SJSA1 (cell line): ENCODE data around the gene TASOR. TPM values are rescaled to one million over a fixed set of nuclear protein-coding genes. Genes with fewer than 3 reads are reported as not detected.
A peak's percentile ranks its signal among the peaks of the same experiment; 100 is the strongest.
"Not testable (repeated sequence)": the region's sequence is repeated elsewhere in the genome, so short reads cannot be mapped to it uniquely, and the experiment has no call there.

Experiments used
- DNase-seq, 2 experiments: peaks; one replicate each; pipeline ENCODE4 v3.0.0-alpha.2; 2015 to 2020; ENCODE audit warnings: low spot score in 2 of 2, low read depth in 1 of 2
- H3K27ac ChIP-seq: fragments of 250-450 bp; sonication (Bioruptor Pico); 2 replicates; pipeline ENCODE4 v1.5.1; 2020; ENCODE audit warnings: mild to moderate bottlenecking, moderate library complexity
- H3K27me3 ChIP-seq: fragments of 250-450 bp; sonication (Bioruptor Pico); replicated peaks from 2 replicates; pipeline ENCODE4 v1.5.1; 2020; ENCODE audit warnings: mild to moderate bottlenecking, moderate library complexity
- H3K36me3 ChIP-seq: fragments of 250-450 bp; sonication (Bioruptor Pico); 2 replicates; pipeline ENCODE4 v1.5.1; 2020; ENCODE audit warnings: mild to moderate bottlenecking
- H3K4me1 ChIP-seq: fragments of 250-450 bp; sonication (Bioruptor Pico); replicated peaks from 2 replicates; pipeline ENCODE4 v1.6.1; 2021; ENCODE audit warnings: mild to moderate bottlenecking
- H3K4me3 ChIP-seq: fragments of 250-450 bp; sonication (Bioruptor Pico); 2 replicates; pipeline ENCODE4 v1.5.1; 2020; ENCODE audit warnings: mild to moderate bottlenecking
- H3K9me3 ChIP-seq: fragments of 250-450 bp; sonication (Bioruptor Pico); replicated peaks from 2 replicates; pipeline ENCODE4 v1.5.1; 2020; ENCODE audit warnings: mild to moderate bottlenecking
- total RNA-seq: library from RNA; depleted of rRNA; stranded (reverse); fragments of >200 nt; shearing (Covaris generic); gene quantifications from 2 replicates; pipeline ENCODE4 v1.2.3, GENCODE V29; 2014; rRNA removed

Gene TASOR, protein sequence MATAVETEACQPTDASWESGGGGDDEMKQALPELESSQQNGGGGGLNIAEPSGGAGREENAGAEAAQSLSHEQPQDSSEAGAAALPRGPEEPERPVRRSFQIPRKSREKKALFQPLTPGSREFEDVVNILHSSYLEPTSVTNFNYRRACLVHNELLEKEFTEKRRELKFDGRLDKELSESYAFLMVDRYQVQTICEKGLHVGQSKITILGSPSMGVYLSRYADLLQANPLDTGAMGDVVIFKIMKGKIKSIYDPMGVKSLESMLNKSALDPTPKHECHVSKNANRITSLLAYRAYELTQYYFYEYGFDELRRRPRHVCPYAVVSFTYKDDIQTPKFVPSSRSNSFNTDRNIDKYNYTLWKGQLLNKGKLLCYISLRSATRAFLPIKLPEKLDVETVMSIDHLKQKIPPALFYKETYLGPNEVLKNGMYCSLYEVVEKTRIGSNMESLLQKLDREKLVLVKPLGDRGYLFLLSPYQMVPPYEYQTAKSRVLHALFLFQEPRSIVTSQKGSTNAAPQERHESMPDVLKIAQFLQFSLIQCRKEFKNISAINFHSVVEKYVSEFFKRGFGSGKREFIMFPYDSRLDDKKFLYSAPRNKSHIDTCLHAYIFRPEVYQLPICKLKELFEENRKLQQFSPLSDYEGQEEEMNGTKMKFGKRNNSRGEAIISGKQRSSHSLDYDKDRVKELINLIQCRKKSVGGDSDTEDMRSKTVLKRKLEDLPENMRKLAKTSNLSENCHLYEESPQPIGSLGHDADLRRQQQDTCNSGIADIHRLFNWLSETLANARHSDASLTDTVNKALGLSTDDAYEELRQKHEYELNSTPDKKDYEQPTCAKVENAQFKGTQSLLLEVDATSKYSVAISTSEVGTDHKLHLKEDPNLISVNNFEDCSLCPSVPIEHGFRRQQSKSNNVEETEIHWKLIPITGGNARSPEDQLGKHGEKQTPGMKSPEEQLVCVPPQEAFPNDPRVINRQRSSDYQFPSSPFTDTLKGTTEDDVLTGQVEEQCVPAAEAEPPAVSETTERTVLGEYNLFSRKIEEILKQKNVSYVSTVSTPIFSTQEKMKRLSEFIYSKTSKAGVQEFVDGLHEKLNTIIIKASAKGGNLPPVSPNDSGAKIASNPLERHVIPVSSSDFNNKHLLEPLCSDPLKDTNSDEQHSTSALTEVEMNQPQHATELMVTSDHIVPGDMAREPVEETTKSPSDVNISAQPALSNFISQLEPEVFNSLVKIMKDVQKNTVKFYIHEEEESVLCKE (N-terminal part only)
- 18.9 and 23.7 TPM in 2 replicates for total RNA-seq

DNA sequence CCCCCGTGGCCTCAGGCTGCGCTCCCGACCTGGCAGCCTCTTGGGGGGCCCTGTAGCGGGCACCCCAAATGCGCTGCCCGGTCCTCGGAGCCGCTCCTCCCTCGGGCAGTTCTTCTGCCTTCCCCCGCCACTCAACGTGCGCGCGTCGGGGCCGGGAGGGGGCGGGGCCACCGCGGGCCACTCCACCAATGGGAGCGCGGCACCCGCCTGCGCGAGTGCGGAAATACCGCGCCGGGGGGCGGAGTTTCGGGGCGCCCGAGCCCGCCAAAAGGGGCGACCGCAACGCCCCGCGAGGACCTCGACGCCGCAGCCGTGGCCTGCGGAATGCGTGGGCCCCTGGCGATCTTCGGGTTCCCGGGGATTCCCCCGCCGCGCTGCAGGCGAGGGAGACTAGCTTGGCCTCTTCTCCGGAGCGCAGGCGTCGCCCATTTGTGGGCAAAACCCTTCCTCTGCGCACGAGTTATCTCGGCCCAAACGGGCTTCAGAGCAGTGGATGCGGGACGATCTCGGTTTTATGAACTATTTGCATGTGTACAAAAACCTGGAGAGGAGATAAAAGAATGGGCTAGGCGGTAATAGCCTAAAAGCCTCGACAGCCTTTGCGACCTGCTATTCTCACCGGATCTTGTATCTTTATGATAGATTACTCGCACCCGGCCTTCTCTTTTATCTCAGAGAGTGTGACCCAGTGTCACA, at the start of gene TASOR:
TSS of gene TASOR (minus strand) at position 144 of the 696 bp plus-strand sequence. CDS start 259 bp downstream, outside the sequence.
- Histone ChIP-seq H3K4me3 (peak within 1 kb of the TSS; percentile 55), H3K27ac (peak within 1 kb of the TSS; percentile 95), H3K4me1 (peaks cover 3% of the 10 kb centered on the region), H3K27me3 (no peaks in the 10 kb centered on the region), H3K36me3 (peaks cover 2% of the 10 kb centered on the region; the same call in 1 of the 2 replicates), H3K9me3 (peaks cover 6% of the 10 kb centered on the region)
- peak; percentile 47 to 56 for DNase-seq

DNA sequence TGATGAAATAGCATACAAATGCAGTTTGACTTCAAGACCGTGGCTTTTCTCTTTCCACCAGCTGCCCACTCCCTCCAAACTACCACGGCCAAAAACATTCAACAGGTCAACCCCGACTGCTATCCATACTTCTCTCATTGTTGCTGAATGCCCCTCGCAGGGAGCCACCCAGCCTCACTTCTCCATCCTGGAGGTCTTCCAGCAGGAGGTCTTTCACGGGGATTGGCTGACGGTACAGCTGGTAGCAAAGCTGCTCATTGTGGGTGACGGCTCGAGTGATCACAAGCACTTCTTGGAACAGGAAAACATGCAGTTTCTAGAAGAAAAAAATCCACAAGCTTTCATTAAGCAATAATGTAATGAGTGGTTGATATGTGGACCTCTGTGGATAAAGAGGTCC, 49.0 kb upstream of the TASOR start:
- Histone ChIP-seq H3K4me1 (no peaks in the 10 kb centered on the region), H3K27me3 (no peaks in the 10 kb centered on the region), H3K36me3 (no peaks in the 10 kb centered on the region), H3K27ac (no peak overlapping the region), H3K9me3 (no peaks in the 10 kb centered on the region), H3K4me3 (no peak overlapping the region)
- DNase-seq: no peak

DNA sequence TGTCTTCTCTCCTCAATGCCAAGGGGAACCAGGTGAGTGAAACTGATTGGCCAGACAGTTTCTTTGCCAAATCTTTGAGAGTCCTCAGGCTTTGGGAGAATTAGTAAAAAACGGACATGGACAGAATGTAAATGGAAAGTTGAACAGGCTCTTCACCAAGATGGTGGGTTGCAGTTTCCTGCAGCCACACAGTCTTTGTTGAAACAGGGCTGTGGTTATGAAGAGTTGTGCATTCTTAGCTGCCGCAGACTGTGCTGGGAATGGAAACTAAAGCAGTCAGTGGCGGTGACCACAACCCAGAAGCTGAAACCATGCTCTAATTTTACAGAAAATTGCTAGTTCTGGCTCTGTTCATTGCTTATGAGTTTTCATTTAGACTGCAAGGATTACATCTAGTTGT, 42.1 kb upstream of the TASOR start:
- Histone ChIP-seq H3K9me3 (no peaks in the 10 kb centered on the region), H3K27ac (no peak overlapping the region), H3K36me3 (no peaks in the 10 kb centered on the region), H3K4me3 (no peak overlapping the region), H3K4me1 (no peaks in the 10 kb centered on the region), H3K27me3 (no peaks in the 10 kb centered on the region)
- DNase-seq: no peak

DNA sequence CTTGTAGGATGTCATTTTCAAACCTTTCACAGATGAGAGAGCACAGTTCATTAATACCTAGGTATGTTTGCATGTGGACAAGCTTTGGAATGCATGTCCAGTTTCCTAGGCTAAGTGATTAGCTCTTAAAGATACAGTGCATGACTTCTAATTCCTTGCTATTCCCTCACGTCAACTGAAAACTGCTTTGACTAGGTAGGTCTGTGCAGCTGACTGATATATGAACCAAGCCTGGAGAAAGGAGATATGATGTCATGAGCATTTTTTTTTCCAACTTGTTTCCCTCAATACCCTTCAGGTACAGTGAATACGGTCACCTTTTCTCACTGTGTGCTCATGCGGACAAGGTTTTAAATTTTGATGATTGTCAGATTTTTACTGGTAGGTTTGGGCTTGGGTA, 41.6 kb upstream of the TASOR start:
- Histone ChIP-seq H3K4me3 (no peak overlapping the region), H3K27me3 (no peaks in the 10 kb centered on the region), H3K9me3 (no peaks in the 10 kb centered on the region), H3K36me3 (no peaks in the 10 kb centered on the region), H3K27ac (no peak overlapping the region), H3K4me1 (no peaks in the 10 kb centered on the region)
- DNase-seq: no peak

DNA sequence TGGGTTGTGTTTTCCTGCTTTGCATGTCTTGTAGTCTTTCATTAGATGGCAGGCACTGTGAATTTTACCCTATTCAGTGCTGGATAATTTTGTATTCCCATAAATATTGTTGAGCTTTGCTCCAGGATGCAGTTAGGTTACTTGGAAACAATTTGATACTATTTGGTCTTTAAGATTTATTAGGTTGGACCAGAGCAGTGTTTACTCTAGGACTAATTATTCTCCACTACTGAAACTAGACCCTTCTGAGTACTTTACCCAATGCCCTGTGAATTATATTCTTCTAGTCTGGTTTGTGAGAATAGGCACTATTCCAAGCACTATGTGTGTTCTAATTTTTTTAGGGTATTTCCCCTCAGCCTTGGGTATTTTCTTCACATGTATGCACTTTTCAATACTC, 37.8 kb upstream of the TASOR start:
- Histone ChIP-seq H3K9me3 (no peaks in the 10 kb centered on the region), H3K4me3 (no peak overlapping the region), H3K27me3 (no peaks in the 10 kb centered on the region), H3K36me3 (no peaks in the 10 kb centered on the region), H3K4me1 (no peaks in the 10 kb centered on the region), H3K27ac (no peak overlapping the region)
- DNase-seq: no peak

DNA sequence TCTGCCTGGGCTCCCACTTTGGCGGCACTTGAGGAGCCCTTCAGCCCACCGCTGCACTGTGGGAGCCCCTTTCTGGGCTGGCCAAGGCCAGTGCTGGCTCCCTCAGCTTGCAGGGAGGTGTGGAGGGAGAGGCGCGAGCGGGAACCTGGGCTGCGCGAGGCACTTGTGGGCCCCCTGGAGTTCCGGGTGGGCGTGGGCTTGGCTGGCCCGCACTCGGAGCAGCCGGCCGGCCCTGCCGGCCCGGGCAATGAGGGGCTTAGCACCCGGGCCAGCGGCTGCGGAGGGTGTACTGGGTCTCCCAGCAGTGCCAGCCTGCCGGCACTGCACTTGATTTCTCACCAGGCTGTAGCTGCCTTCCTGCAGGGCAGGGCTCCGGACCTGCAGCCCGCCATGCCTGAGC, 35.7 kb upstream of the TASOR start:
- not testable (repeated sequence) for DNase-seq, H3K36me3 ChIP-seq, H3K9me3 ChIP-seq, H3K27ac ChIP-seq, H3K27me3 ChIP-seq, H3K4me1 ChIP-seq, H3K4me3 ChIP-seq

DNA sequence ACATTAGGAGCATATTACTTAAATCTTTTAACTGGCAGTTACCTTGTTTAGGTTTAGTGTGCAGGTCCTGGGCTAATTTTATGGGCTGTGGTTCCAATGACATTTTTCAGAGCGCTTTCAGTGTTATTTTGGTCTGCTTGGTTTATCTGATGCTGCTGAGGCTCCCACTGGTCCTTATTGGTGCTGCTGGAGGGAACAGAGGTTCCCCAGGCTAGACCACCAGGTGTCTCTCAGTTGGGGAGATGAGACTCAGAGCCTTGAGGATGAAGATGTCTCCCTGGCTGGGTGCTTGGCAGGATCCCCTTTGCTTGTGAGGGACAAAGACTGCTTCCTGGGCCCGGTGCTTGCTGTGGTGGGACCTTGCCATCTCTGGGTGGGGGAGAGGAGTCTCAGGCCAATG, 28.3 kb upstream of the TASOR start:
- Histone ChIP-seq H3K4me1 (no peaks in the 10 kb centered on the region), H3K27me3 (no peaks in the 10 kb centered on the region), H3K9me3 (no peaks in the 10 kb centered on the region), H3K36me3 (no peaks in the 10 kb centered on the region), H3K27ac (no peak overlapping the region), H3K4me3 (no peak overlapping the region)
- DNase-seq: no peak

DNA sequence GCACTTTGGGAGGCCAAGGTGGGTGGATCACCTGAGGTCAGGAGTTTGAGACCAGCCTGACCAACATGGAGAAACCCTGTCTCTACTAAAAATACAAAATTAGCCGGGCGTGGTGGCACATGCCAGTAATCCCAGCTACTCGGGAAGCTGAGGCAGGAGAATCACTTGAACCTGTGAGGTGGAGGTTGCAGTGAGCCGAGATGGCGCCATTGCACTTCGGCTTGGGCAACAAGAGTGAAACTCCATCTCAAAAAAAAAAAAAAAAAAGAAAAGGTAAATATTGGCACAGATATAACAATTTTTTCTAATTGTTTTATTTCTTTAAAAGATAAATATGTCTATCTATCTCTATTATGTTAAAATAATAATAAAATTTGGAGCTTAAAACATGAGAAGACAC, 24.3 kb upstream of the TASOR start:
- not testable (repeated sequence) for H3K4me1 ChIP-seq, DNase-seq, H3K36me3 ChIP-seq, H3K27ac ChIP-seq, H3K27me3 ChIP-seq, H3K9me3 ChIP-seq, H3K4me3 ChIP-seq

DNA sequence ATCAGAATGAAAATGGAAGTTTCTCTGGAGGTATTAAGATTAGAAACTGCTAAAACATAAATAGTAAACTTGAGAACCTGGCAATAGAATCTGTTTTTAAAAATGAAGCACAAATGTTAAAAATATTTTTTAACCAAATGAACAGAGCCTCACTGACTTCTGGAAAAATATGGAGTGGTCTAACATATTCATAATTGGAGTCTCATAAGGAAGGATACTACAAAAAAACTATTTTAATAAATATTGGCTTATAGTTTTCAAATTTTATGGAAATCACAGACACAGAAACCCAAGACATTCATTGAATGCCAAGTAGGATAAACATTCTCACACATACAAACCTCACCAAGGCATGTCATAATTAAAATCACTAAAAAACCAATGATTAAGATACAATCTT, 23.6 kb upstream of the TASOR start:
- DNase-seq: no peak
- Histone ChIP-seq H3K36me3 (no peaks in the 10 kb centered on the region), H3K9me3 (no peaks in the 10 kb centered on the region)

DNA sequence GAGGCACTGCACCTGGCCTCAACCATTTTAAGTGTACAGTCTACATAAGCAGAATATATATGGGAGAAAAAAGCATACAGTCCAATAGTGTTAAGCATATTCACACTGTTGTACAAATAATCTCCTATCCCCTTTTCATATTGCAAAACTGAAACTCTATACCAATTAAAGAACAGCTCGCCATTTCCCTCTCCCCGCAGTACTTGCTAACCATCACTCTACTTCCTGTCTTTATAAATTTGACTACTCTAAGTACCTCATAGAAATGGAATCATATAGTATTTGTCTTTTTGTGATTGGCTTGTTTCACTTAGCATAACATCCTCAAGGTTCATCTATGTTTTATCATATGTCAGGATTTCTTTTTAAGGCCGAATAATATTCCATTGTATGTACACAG, 21.6 kb upstream of the TASOR start:
- Histone ChIP-seq H3K27me3 (no peaks in the 10 kb centered on the region), H3K36me3 (no peaks in the 10 kb centered on the region), H3K27ac (no peak overlapping the region), H3K4me1 (no peaks in the 10 kb centered on the region), H3K9me3 (no peaks in the 10 kb centered on the region), H3K4me3 (no peak overlapping the region)
- DNase-seq: no peak

More for the DNA sequence above, 23.6 kb upstream of the TASOR start:
- no peak overlapping the region for H3K27ac ChIP-seq
- H3K4me3 ChIP-seq: no peak overlapping the region
- H3K27me3 ChIP-seq: no peaks in the 10 kb centered on the region
- no peaks in the 10 kb centered on the region for H3K4me1 ChIP-seq

DNA sequence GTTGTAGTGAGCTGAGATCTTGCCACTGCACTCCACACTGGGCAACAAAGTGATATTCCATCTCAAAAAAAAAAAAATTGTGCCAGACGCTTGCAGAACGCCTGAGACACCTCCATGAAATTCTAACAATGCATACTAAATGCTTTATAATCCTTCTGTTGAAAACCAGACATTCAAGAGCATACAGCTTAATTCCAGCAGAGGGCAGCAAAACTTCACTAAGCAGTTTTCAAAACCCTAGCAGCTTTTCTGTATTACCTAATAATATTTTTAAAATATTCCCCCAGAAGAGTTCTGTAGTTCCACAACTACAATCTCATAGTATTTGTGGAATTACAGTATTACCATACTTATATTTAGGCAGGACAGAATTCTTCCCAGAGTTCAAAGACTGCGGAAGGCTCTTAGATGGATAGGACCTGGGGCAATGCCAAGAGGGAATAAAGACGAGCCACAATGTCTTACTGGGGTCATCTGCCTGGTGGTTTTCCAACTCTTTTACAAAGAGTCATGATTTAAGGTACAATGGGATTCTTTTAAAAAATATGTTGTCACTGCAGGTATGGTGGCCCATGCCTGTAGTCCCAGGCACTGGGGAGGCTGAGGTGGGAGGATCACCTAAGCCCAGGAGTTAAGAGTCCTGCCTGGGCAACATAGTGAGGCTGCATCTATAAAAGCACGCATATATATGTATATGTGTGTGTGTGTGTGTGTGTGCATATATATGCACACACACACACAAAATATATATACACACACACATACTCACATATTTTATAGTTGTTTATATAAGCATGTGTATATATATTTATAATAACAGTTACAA, 19.6 kb upstream of the TASOR start:
- Histone ChIP-seq H3K4me3 (no peak overlapping the region), H3K36me3 (no peaks in the 10 kb centered on the region), H3K27ac (no peak overlapping the region), H3K4me1 (no peaks in the 10 kb centered on the region), H3K27me3 (no peaks in the 10 kb centered on the region), H3K9me3 (no peaks in the 10 kb centered on the region)
- DNase-seq: peak in 1 of 2 experiments; percentile 35

DNA sequence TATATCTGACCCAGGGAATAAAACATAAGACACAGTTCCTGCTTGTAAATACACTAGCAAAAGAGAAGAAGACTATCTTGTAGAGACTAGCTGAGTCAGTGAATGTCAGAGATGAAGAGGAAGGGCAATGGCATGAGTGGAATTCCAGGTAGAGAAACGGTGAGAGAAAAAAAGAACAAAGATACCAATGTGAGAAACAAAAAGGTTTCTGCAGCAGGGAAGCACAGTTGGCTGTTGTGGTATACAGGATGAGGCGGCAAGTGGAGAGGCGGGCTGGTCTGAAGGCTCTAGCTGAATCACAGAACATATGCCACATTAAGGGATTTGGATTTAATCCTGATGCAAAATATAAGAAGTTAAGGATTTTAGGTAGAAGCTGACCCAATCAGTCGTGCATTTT, 17.1 kb upstream of the TASOR start:
- Histone ChIP-seq H3K4me1 (no peaks in the 10 kb centered on the region), H3K27me3 (no peaks in the 10 kb centered on the region), H3K9me3 (no peaks in the 10 kb centered on the region), H3K4me3 (no peak overlapping the region), H3K36me3 (no peaks in the 10 kb centered on the region), H3K27ac (no peak overlapping the region)
- no peak for DNase-seq
